Measurements from ENCODE around the gene KMO. TPM values are rescaled to one million over a fixed set of nuclear protein-coding genes. Genes with fewer than 3 reads are reported as not detected.

Gene KMO
- total RNA-seq, 1 donor from 2014 or later = 0.13 TPM

DNA sequence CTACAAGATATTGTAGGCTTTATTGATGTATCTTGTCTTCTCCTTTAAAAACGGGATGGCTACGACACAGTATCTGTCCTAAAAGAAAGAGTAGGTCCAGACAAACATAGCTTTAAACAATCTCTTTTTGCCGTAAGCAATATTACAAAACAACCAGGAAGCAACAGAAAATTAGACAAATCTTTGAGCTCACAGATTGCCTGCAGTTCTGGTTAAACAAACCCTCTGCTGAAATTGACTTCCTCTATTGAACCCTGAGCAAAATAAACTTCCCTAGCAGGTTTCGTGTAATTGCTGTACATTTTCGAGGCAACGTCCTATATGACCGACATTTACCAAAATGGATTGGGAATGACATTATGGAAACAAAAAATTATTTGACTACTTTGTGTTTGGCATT is 57.3 kb downstream of the KMO start:
- intact Hi-C loops (cut with DNase I) = no loop called here
- no peak for DNase-seq (ENCODE audit: low spot score)

DNA sequence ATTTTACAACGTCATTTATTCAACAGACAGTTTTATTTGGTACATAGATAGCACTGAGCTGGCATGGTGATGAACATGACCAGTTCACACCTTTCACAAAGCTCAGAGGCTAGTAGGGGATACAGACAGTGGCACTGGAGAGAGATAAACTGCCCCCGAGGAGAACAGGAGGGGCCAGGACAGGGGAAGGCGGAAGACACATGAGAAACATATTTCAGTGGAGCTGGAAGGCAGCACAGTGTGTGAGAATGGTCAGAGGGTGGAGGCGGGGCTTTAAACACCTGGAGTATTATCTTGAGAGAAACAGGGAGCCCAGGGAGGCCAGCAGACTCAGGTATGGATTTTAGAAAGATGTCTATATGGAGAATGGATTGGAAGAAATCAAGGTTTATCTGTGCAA is 58.5 kb downstream of the KMO start:
- no peak for DNase-seq (ENCODE audit: low spot score)
- intact Hi-C loops (cut with DNase I) = no loop called here

DNA sequence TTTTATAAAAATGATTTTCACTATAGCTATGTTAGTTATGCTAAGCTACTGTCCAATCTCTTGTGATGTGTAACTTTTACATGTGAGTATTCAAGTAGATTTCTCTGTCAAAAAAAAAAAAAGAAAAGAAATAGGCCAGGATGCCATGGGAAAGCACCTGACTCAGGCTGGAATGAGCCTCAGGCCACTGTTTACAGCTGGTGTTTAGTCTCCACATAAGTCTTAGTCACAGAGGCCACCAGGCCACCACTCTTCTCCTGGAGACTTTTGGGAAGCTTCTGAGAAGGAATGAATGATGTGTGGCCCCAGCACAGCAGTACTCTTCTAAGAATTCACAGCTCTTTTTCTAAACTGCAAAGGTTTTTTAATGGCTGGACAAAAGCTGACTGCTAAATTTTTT is 59.1 kb downstream of the KMO start:
- DNase-seq (ENCODE audit: low spot score) = no peak
- intact Hi-C loops (cut with DNase I) = no loop called here

DNA sequence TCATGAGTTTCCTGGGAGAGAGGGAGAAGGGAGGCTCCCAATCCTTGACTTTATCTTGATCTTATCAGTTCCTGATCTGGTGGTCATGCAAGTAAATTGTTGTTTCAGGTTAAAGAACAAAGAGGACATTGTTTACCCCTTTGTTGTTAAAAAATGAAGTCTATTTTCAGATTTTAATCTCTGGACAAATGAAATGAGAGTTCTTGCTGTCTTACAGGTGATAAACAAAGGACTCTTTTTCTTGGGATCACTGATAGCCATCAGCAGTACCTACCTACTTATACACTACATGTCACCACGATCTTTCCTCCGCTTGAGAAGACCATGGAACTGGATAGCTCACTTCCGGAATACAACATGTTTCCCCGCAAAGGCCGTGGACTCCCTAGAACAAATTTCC is 59.6 kb downstream of the KMO start:
- intact Hi-C loops (cut with DNase I) = no loop called here
- no peak for DNase-seq (ENCODE audit: low spot score)

DNA sequence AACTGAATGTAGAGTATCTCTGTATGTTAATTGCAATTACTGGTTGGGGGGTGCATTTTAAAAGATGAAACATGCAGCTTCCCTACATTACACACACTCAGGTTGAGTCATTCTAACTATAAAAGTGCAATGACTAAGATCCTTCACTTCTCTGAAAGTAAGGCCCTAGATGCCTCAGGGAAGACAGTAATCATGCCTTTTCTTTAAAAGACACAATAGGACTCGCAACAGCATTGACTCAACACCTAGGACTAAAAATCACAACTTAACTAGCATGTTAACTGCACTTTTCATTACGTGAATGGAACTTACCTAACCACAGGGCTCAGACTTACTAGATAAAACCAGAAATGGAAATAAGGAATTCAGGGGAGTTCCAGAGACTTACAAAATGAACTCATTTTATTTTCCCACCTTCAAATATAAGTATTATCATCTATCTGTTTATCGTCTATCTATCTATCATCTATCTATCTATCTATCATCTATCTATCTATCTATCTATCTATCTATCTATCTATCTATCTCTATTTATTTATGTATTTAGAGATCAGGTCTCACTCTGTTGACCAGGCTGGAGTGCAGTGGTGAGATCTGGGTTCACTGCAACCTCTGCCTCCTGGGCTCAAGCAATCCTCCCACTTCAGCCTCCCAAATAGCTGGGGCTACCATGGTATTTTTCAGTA is 60.2 kb downstream of the KMO start:
- no peak for DNase-seq (ENCODE audit: low spot score)
- intact Hi-C loops (cut with DNase I) = no loop called here

DNA sequence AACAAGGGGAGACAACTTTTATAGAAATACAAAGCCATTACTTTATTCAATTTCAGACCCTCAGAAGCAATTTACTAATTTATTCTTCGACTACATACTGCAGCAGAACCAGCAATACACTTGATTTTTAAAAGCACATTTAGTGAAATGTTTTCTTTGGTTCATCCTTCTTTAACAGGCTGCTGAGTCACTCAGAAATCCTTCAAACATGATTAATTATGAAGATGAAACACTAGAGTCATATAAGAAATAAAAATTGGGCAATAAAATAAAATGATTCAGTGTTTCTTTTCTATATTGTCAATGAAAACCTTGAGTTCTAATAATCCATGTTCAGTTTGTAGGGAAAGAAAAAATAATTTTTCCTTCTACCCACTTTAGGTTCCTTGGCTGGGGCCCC is 61.0 kb downstream of the KMO start:
- no peak for DNase-seq (ENCODE audit: low spot score)

DNA sequence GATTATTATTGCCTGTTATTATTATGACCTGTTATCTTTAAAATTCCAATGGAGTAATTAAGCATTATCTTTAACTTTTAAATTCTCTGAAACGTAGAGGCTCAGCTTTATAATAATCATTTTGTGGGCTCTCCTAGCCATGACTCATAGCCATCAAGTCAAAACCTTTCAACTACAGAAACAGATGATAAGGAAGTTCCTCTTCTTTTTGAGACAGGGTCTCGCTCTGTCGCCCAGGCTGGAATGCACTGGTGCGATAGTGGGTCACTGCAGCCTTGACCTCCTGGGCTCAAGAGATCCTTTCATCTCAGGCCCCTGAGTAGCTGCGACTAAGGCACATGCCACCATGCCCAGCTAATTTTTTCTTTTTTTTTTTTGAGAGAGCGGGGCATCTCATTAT is 64.5 kb downstream of the KMO start:
- intact Hi-C loops (cut with DNase I) = no loop called here
- DNase-seq (ENCODE audit: low spot score) = no peak

More for the DNA sequence above, 61.0 kb downstream of the KMO start:
- intact Hi-C loops (cut with DNase I) = no loop called here

DNA sequence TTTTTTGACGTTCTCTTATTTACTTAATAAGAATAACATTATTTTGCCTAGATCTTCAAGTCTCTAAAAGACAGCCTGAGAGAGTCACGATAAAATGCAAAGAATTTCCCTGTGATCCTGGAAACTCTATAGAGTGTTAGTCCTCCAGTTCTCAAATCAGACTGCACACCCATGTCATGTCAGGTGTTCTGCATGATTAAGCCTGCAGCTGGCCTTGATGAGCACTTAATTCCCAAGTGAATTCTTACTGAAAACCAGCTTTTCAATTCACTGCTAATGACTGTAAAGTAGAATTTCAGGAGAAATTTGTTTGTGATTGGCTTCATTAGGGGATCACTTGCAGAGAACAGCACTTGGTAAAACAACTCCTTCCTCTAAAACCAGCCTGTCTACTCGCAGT is 66.1 kb downstream of the KMO start:
- intact Hi-C loops (cut with DNase I) = no loop called here

DNA sequence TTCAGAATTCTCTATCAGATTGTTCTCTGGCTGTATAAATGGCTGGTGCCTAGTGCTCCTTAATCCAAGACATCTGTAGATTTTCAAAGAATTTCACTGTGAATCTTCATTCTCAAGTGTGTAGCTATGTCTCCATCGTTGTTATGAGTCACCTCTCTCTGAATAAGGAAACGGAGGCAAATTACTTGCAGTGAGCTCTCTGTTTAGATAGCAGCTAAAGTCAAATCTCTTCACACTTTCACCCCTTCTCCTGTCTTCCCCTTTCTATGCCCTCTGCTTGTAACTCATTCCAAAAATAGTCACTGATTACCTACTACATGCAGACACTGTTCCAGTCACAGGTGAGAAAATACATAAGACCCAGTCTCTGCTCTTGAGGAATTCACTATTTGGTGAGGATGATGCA is 68.3 kb downstream of the KMO start:
- no peak for DNase-seq (ENCODE audit: low spot score)
- intact Hi-C loops (cut with DNase I) = no loop called here

More for the DNA sequence above, 66.1 kb downstream of the KMO start:
- DNase-seq (ENCODE audit: low spot score) = no peak

DNA sequence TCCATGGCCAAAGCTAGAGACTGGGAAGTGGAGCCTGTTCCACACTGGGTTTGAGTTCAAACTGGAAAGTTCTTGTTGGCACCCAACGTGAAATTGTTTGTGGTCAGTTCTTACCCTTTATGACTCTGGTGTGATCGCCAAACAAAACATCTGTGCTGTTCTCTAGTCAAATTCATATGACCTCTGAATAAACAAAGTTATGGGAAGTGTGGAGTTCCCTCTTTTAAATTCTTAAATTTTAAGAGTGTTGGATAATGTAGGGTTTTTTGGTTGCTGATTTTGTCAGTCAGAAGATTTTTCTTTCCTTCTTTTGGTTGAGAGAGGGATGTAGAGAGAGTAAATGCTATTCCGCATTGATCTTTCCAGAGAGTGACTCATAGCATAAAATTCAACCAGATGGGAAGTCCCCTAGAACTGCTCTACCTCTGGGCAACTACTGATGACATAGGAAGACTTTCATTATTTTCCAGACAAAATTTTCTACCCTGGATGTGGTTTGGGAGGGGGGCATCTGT is 71.6 kb downstream of the KMO start:
- intact Hi-C loops (cut with DNase I) = no loop called here
- DNase-seq (ENCODE audit: low spot score) = no peak

DNA sequence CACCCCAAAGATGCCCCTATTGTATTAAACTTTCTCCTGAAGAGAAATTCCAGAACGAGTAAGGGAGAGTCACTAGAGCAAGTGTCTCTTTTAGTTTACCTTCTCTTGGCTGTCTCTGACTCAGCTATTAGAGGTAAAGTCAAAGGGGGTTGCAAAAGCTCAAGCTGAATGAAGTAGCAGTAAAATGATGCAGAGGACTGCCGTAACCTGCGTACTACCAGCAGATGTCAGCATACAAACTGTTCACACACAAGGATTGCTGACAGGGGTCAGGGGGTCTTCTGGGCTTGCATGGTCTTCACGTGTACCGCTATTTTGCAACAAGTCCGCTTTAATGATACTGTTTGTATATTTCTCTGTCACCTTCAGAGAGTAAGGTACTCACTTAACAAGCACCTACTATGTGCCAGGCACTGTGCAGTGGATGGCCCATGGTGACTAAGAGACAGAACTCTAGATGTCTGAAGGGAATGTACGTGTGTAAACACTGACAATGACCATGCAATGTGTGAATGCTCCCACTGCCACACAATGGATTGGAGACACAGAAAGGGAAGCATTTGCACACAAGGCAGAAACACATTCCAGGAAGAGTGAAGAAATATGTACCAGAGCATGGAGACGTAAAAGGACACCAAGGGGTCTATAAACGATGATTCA is 73.1 kb downstream of the KMO start:
- no peak for DNase-seq (ENCODE audit: low spot score)
- intact Hi-C loops (cut with DNase I) = no loop called here

DNA sequence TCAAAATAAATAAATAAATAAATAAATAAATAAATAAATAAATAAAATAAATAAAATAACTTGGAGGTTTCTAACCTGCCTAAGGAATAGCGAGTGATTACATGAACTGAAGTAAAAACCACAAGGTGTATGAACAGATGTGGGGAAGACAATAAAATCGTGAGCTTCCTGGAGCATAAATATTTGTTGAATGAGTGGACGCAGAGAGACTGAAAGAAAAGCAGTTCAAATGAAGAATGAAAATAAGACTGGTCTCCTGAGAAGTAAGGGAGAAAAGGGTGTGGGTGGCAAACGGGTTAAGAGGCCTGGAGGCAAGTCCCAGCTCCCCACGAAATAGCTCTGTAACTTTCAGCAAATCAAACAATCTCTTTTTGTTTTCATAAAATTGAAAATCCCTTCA is 74.4 kb downstream of the KMO start:
- intact Hi-C loops (cut with DNase I) = no loop called here
- DNase-seq (ENCODE audit: low spot score) = no peak

DNA sequence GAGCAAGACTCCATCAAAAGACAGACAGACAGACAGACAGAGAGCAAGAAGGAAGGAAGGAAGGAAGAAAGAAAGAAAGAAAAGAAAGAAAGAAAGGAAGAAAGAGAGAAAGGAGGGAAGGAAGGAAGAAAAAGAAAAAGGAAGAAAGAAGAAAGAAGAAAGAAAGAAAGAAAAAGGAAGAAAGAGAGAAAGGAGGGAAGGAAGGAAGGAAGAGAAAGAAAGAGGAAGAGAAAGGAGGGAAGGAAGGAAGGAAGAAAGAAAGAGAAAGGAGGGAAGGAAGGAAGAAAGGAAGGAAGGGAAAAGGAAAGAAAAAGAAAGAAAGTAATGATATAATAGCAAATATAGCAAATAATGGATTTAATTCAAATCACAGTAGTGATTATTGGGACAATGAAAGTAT is 75.3 kb downstream of the KMO start:
- intact Hi-C loops (cut with DNase I) = no loop called here
- no peak for DNase-seq (ENCODE audit: low spot score)

DNA sequence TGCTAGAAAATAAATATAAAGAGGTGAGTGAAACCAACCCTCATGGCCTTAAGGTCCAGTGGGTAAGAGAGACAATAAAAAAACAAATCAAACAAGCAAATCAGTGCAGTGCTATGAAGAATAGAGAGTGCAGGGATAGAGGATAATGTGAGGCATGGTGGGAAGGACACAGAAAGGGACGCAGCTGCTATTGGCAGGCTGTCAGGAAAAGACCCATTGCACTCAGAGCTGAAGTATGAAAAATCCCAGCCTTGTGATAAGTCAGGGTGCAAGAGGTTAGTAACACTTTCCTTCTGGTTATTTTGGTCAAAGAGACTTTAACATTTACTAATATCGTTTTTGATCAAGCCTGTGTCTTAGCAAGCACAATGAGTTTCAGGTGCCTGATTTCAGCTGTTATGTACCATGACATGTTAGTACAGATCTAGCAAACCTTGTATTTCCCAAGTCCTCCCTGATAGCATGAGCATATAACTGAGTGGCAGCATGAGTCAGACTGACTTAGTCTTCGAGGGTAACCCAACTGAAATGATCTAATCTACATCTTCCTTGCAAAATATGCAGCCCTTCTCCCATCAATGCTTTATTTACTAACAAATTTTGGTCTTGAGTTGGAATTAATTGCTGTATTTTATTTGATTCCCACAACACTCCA is 76.3 kb downstream of the KMO start:
- DNase-seq (ENCODE audit: low spot score) = no peak
- intact Hi-C loops (cut with DNase I) = no loop called here

DNA sequence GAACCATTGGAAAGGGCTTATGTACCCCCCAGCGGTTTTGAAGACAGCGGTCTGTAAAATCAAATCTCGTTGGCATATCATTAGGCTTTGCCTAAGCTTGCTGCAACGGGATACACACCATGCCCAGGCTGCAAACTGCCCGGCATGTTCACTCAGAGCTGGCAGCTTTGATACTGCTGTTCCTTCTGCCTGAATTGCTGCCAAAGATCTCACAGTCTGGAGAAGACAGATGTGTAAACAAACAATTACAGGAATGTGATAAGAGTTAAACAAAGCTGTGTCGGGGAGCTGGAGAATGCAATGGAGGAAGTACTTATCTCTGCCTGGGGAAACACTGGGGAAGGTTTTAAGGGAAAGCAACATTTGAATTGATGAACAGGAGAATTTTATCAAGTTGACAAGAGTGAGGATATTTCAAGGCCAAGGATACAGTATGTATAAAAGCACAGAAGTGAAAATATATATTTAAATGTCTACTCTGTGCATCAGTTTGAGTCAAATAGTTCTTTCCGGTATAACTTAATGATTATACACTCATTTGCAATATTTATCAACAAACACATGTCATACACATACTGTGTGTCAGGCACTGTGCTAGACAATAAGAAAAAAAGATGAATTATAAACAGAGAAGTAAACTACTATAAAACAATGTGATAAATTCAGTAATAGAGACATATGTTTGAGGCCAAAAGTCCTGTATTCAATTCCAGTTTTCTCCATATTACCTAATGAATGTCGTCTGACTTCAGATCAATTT is 78.1 kb downstream of the KMO start:
- intact Hi-C loops (cut with DNase I) = loop anchor here (5.0 to 10.0 kb wide), 2 partner anchors 227 to 385 kb away; partner anchors contain the start of gene MAP1LC3C
- DNase-seq (ENCODE audit: low spot score) = no peak

DNA sequence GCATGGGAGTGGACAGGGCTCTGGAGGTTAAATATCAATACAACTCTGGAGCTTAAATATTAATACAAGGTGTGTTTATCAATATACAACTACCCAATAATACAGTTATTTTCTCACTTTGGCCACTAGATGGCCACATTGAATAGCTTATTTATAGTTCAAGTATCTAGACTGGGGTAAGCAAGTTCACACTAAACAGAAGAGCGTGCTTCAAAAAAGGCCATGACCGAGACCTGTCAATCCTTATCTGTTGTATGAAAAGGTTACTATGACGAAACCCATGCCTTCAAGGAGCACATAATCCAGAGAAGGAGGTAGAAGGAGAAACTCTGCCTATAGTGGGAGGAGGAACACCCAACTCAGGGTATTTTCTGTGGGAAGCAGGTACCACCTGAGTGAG is 78.9 kb downstream of the KMO start:
- DNase-seq (ENCODE audit: low spot score) = no peak
- intact Hi-C loops (cut with DNase I) = loop anchor here (5.0 to 10.0 kb wide), 2 partner anchors 226 to 384 kb away; partner anchors contain the start of gene MAP1LC3C

DNA sequence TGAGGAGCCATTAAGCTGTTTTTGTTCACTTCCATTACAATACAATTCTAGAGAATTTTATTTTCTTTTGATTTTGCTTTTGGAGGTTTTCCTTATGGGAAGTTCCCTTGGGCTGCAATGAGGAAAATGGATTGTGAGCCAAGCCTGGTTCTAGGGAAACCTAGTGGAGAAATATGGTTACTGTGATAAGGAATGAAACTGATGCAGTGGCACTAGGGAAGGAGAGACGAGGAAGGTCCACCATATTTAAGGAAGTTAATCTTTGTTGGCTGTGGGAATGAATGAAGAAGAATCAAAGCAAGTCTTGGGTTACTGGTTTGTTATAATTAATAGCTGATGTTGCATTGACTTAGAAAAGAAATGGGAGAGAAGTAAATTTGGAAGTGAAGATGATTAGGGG is 79.6 kb downstream of the KMO start:
- no peak for DNase-seq (ENCODE audit: low spot score)
- intact Hi-C loops (cut with DNase I) = loop anchor here (5.0 to 10.0 kb wide), 2 partner anchors 226 to 383 kb away; partner anchors contain the start of gene MAP1LC3C

DNA sequence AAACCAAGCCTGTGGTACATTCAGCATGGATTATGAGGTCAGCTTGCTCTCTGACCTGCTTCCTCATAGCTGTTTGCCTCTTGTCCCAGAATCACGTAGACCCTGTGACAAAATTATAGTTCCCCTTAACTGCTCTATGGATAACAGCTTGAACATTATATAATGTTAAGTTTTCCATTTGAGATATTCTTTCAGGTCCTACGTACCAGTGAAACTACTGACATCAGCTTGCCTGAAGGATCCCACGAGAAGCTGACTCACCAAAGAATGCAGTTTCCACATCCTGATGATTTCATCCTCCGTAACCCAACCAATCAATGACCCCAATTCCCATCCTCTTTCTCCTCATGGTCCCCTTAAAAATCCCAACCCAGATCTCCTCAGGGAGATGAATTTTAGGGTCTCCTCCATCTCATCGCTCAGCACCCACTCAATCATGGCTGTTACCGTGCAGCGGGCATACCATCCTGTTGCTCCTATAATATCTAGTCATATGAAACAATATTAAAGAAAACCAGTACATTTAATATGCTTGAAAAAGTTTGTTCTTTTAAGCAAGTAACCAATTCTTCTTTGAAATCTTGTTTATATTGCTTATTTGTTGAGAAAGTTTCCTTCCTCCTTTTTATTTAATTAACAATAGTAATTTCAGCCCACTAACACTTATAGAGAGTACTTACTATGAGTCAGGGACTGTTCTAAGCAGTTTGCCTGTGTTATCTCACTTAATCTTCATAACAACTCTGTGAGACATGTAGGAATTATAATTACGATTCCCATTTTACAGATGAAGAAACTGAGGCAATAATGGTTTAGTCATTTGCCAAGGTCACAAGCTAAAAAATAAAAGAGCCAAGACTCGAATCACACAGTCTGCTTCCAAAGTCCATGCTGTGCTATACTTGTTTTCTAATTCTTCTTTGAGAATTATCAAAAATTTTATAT is 80.6 kb downstream of the KMO start:
- intact Hi-C loops (cut with DNase I) = loop anchor here (5.0 to 10.0 kb wide), 2 partner anchors 224 to 382 kb away; partner anchors contain the start of gene MAP1LC3C
- DNase-seq (ENCODE audit: low spot score) = no peak

DNA sequence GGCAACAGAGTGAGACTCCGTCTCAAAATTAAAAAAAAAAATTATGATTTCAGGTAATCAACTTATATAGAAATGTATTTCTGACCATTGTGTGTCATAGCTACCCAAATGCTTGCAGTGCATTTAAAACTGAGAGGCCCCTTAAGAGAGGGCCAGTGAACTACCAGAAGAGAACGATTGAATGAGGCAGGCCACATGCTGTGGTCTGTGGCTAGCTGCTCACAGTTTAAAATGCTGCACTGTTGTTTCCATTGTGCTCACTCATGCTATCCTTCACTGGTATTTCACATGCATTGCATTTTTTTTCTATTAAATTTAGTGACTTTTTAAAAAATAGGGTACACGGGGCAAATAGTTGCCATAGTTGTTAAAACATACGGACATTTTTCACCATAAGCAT is 82.0 kb downstream of the KMO start:
- no peak for DNase-seq (ENCODE audit: low spot score)
- intact Hi-C loops (cut with DNase I) = loop anchor here (5.0 to 10.0 kb wide), 2 partner anchors 223 to 381 kb away; partner anchors contain the start of gene MAP1LC3C
